Measurements from ENCODE around the gene LDB2. TPM values are rescaled to one million over a fixed set of nuclear protein-coding genes. Genes with fewer than 3 reads are reported as not detected.

The LDB2 gene
- total RNA-seq, 3 donors from 2014 or later: 34.5 to 68.8 (median 36.5) TPM

DNA sequence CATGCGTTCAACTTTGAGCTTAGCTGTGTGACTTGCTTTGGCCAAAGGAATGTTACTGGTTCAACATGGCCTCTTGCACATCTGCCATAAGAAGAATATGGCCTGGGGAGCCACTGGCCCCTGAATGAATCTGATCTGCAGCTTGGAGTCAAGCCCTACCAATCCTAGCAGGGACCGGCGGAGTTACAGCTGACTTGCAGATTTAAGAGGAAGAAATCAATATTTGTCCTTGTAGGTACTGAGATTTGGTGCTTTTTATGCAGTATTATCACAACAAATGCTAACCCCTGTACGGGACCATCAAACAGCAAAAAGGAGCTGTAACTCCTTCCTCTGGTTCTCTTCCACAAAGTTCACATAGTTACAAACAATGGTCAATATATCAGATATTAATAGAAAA, 252.0 kb downstream of the LDB2 start:
- TF ChIP-seq POLR2AphosphoS5 (IDR thresholded peaks at IDR 0.05) (no peak), CTCF (IDR thresholded peaks at IDR 0.05) (no peak), POLR2A (IDR thresholded peaks at IDR 0.05) (no peak)
- intact Hi-C loops (cut with DNase I; ENCODE audit: low total_unique reads): no loop called here

DNA sequence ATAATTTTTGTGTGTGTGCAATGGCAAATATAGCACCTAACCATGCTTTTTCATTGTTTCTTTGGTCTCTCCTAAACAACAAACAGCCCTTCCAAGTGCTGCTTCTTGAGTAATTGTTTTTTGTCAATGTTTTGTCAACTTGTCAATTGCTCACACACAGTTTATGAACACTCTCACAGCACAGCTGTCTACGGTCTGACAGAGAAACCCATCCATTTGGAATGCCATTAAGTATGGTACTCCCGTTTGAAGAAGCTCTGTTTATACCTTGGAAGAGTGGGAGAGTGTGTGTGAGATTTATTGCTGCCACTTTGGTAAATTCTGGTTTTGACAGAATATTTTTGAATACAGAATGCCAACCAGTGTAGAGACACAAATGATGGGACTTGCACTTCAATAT, 254.6 kb downstream of the LDB2 start:
- Histone ChIP-seq H3K9me3 (no peaks in the 10 kb centered on the region), H3K27ac (no peak overlapping the region), H3K27me3 (no peaks in the 10 kb centered on the region), H3K4me1 (no peaks in the 10 kb centered on the region), H3K4me3 (no peak overlapping the region), H3K36me3 (no peaks in the 10 kb centered on the region)
- TF ChIP-seq POLR2AphosphoS5 (IDR thresholded peaks at IDR 0.05): no peak
- no peak for TF ChIP-seq POLR2A (IDR thresholded peaks at IDR 0.05)
- TF ChIP-seq CTCF (IDR thresholded peaks at IDR 0.05): no peak
- intact Hi-C loops (cut with DNase I; ENCODE audit: low total_unique reads): no loop called here
- DNase-seq (ENCODE audit: low spot score in 2 of 2): no peak

More for the DNA sequence above, 252.0 kb downstream of the LDB2 start:
- Histone ChIP-seq H3K9me3 (no peaks in the 10 kb centered on the region), H3K27ac (no peak overlapping the region), H3K4me1 (no peaks in the 10 kb centered on the region), H3K27me3 (no peaks in the 10 kb centered on the region), H3K4me3 (no peak overlapping the region), H3K36me3 (no peaks in the 10 kb centered on the region)
- no peak for DNase-seq (ENCODE audit: low spot score in 2 of 2)

GRCh38 chr4:16642897-16643296, 255.5 kb downstream of the LDB2 start:
- Histone ChIP-seq H3K27ac (no peak overlapping the region), H3K4me3 (no peak overlapping the region), H3K9me3 (no peaks in the 10 kb centered on the region), H3K4me1 (no peaks in the 10 kb centered on the region), H3K27me3 (no peaks in the 10 kb centered on the region), H3K36me3 (no peaks in the 10 kb centered on the region)
- intact Hi-C loops (cut with DNase I; ENCODE audit: low total_unique reads): no loop called here
- no peak for TF ChIP-seq POLR2A (IDR thresholded peaks at IDR 0.05)
- no peak for TF ChIP-seq POLR2AphosphoS5 (IDR thresholded peaks at IDR 0.05)
- TF ChIP-seq CTCF (IDR thresholded peaks at IDR 0.05): no peak
- no peak for DNase-seq (ENCODE audit: low spot score in 2 of 2)

- TF ChIP-seq CTCF (IDR thresholded peaks at IDR 0.05) (no peak), POLR2AphosphoS5 (IDR thresholded peaks at IDR 0.05) (no peak), POLR2A (IDR thresholded peaks at IDR 0.05) (no peak)
- no peaks in the 10 kb centered on the region for H3K27me3 ChIP-seq
Observed at GRCh38 chr4:16641971-16642370, 256.5 kb downstream of the LDB2 start.

DNA sequence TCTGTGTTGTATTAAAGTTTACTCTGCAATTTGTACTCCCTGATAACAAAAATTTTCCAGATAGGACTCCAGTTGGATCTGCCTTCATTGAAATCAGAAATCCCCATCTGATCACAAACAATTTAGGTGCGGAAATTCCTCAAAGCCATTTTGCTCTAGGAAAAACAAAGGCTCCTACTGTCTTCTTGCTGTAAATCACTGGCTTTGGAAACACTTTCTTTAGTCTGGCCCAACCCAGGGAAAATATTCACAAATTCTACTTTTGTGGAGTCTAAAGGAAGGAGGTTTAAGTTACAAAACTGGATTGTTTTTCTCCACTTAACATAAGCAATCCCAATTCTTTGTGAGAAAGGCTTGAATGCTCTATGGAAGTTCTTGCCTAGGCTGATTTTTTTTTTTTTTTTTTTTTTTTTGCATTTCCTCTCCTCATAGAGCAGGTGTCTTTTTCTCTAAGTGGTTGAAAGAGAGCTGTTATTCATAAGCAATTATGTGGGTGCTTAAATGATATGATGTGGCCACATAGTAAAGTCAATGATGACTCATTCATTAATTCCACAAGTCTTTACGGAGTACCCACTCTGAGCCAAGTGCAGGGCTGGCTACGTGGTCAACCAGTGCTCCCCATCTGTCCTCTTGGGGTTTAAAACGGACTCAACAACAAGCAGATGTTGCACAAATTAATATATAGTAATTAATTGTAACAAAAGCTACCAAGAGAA, 261.4 kb downstream of the LDB2 start:
- intact Hi-C loops (cut with DNase I; ENCODE audit: low total_unique reads): no loop called here
- H3K4me1 ChIP-seq: no peaks in the 10 kb centered on the region
- TF ChIP-seq POLR2A (IDR thresholded peaks at IDR 0.05) (no peak), POLR2AphosphoS5 (IDR thresholded peaks at IDR 0.05) (no peak), CTCF (IDR thresholded peaks at IDR 0.05) (no peak)
- no peak for DNase-seq (ENCODE audit: low spot score in 2 of 2)
- peaks cover 0 to 4% of the 10 kb centered on the region in 2 donors for H3K9me3 ChIP-seq
- no peak overlapping the region for H3K4me3 ChIP-seq
- H3K27me3 ChIP-seq: no peaks in the 10 kb centered on the region
- H3K36me3 ChIP-seq: no peaks in the 10 kb centered on the region
- no peak overlapping the region for H3K27ac ChIP-seq

More at GRCh38 chr4:16641971-16642370, 256.5 kb downstream of the LDB2 start:
- Histone ChIP-seq H3K4me1 (no peaks in the 10 kb centered on the region), H3K36me3 (no peaks in the 10 kb centered on the region), H3K4me3 (no peak overlapping the region), H3K9me3 (no peaks in the 10 kb centered on the region), H3K27ac (no peak overlapping the region)
- intact Hi-C loops (cut with DNase I; ENCODE audit: low total_unique reads): no loop called here
- no peak for DNase-seq (ENCODE audit: low spot score in 2 of 2)

Measured in breast epithelium (tissue), 4 donors.